Hepatocyte (in vitro differentiated cells): ENCODE measurements around the gene ROR2.

Experiments used
- CTCF ChIP-seq: fragments of 200-600 bp; sonication (generic); IDR thresholded peaks from 2 replicates; pipeline ENCODE4 v1.5.1; 2016; ENCODE audit warnings: antibody characterized with exemption, mild to moderate bottlenecking; ENCODE audit not compliant: poor library complexity
- EZH2 ChIP-seq: fragments of 200-600 bp; sonication (generic); IDR thresholded peaks from 2 replicates; pipeline ENCODE4 v1.6.1; 2016; ENCODE audit warnings: antibody characterized with exemption, mild to moderate bottlenecking, borderline replicate concordance

- TF ChIP-seq CTCF: no peak
- no peak for TF ChIP-seq EZH2
Measured at GRCh38 chr9:91883503-91883902, 66.5 kb downstream of the ROR2 start.
